K562 (cell line): ENCODE measurements around the gene MRFAP1. TPM values are rescaled to one million over a fixed set of nuclear protein-coding genes. Genes with fewer than 3 reads are reported as not detected.

Experiments
- CBX2 ChIP-seq: fragments of 200-600 bp; sonication (generic); IDR thresholded peaks from one replicate; pipeline ENCODE4 v1.6.1; 2012; ENCODE audit warnings: mild to moderate bottlenecking, low read length, inconsistent platforms; ENCODE audit not compliant: insufficient read depth, poor library complexity, severe bottlenecking
- CREBBP ChIP-seq: IDR thresholded peaks from one replicate; pipeline ENCODE4 v1.6.1; 2012; ENCODE audit warnings: low read depth, mild to moderate bottlenecking, control low read depth, inconsistent platforms, low read length
- KDM1A ChIP-seq, 2 experiments: fragments of 450-650 bp; IDR thresholded peaks; 2 replicates each; pipeline ENCODE4 v1.6.1; 2016; ENCODE audit warnings: mild to moderate bottlenecking in 2 of 2
- PHB2 ChIP-seq: fragments of 450-650 bp; IDR thresholded peaks from 2 replicates; pipeline ENCODE4 v1.6.1; 2017; ENCODE audit warnings: low read depth
- POLR3G ChIP-seq: IDR thresholded peaks from 2 replicates; pipeline ENCODE4 v1.6.1; 2011; ENCODE audit not compliant: insufficient read length, insufficient replicate concordance; ENCODE audit errors: extremely low read depth
- RERE ChIP-seq: sonication (generic); formaldehyde crosslinking; IDR thresholded peaks from 2 replicates; pipeline ENCODE4 v1.8.0; 2023; ENCODE audit warnings: missing genetic modification reagents, mild to moderate bottlenecking, borderline replicate concordance
- SMC3 ChIP-seq: conservative IDR thresholded peaks from 2 replicates; pipeline ENCODE4 v1.6.1; 2011; ENCODE audit warnings: low read depth, low read length, improper control_type of control experiment; ENCODE audit not compliant: insufficient read depth
- STAG1 ChIP-seq: sonication (generic); formaldehyde crosslinking; IDR thresholded peaks from 2 replicates; pipeline ENCODE4 v1.5.0; 2020; ENCODE audit warnings: missing genetic modification reagents, borderline replicate concordance
- ZBTB34 ChIP-seq: fragments of 250-450 bp; sonication (Bioruptor Pico); IDR thresholded peaks from 2 replicates; pipeline ENCODE4 v1.8.0; 2021; ENCODE audit warnings: mild to moderate bottlenecking, moderate library complexity
- ZNF212 ChIP-seq: fragments of 450-650 bp; formaldehyde crosslinking; IDR thresholded peaks from 2 replicates; pipeline ENCODE4 v1.4.0; 2020; ENCODE audit warnings: mild to moderate bottlenecking
- ZNF354B ChIP-seq: fragments of 250-450 bp; sonication (Bioruptor Pico); IDR thresholded peaks from 2 replicates; pipeline ENCODE4 v1.4.0; 2020
- ZNF384 ChIP-seq: IDR thresholded peaks from 2 replicates; pipeline ENCODE4 v1.6.1; 2012; ENCODE audit warnings: low read depth, low read length, improper control_type of control experiment
- ZNF444 ChIP-seq: fragments of 250-450 bp; sonication (Bioruptor Pico); IDR thresholded peaks from 2 replicates; pipeline ENCODE4 v1.4.0; 2020; ENCODE audit warnings: mild to moderate bottlenecking, moderate library complexity
- ZNF589 ChIP-seq: fragments of 200-800 bp; sonication (Bioruptor generic); IDR thresholded peaks from 2 replicates; pipeline ENCODE4 v1.6.1; 2016; ENCODE audit warnings: low read depth, missing genetic modification characterization, missing compliant biosample characterization
- ZZZ3 ChIP-seq: fragments of 450-650 bp; IDR thresholded peaks from 2 replicates; pipeline ENCODE4 v1.6.1; 2016; ENCODE audit warnings: antibody characterized with exemption, mild to moderate bottlenecking, moderate library complexity
- polyA plus RNA-seq, 8 experiments: library from polyadenylated mRNA; depleted of rRNA in 4 of 8; stranded (reverse) in 5 of 8; unstranded in 3 of 8; fragments of >200 nt; fragmentation: Nextera tagmentation in 2 of 8; fragmentation: Illumina TruSeq in 1 of 8; extraction: Ambion mirVana in 2 of 8; extraction: Trizol in 1 of 8; gene quantifications; 2 replicates each; pipeline versions ENCODE4 v1.2.1 to v1.2.3, GENCODE V29; 2011 to 2014; ENCODE audit warnings: inconsistent platforms in 1 of 8, missing spikeins in 1 of 8
- total RNA-seq, 7 experiments: library from RNA; depleted of rRNA in 6 of 7; stranded (reverse); fragments of >200 nt in 6 of 7; fragmentation: Illumina TruSeq in 2 of 7; extraction: Trizol in 2 of 7; gene quantifications; 2 replicates each; pipeline versions ENCODE4 v1.2.1 to v1.2.3, GENCODE V29; 2011 to 2021; ENCODE audit warnings: low replicate concordance in 1 of 7

The MRFAP1 gene
- total and polyA plus RNA-seq, 9 of the 15 experiments (the other 6 are each of a cell fraction or from before 2014, with no cell fraction given) = 46.0 to 270 (median 151) TPM

GRCh38 chr4:6688879-6689505 lies 48.5 kb downstream of the MRFAP1 start (continued):
- no peak for TF ChIP-seq SMC3
- TF ChIP-seq STAG1 (CRISPR knock-in tag) = no peak
- no peak for TF ChIP-seq RERE (CRISPR knock-in tag)
- TF ChIP-seq CREBBP = no peak
- TF ChIP-seq ZNF589 (CRISPR knock-in tag) = no peak; the same call in 1 of the 2 replicates
- TF ChIP-seq ZNF212 (CRISPR knock-in tag) = no peak
- TF ChIP-seq ZBTB34 (CRISPR knock-in tag) = no peak
- TF ChIP-seq POLR3G = no peak
- TF ChIP-seq PHB2 = no peak
- TF ChIP-seq ZNF384 = no peak
- TF ChIP-seq CBX2 = no peak
- TF ChIP-seq KDM1A (IDR thresholded peaks at IDR 0.05) = no peak; a peak in 1 of 4 replicates
- no peak for TF ChIP-seq ZNF354B (CRISPR knock-in tag)
- TF ChIP-seq ZZZ3 = no peak
- TF ChIP-seq ZNF444 (CRISPR knock-in tag) = no peak
